ENCODE measurements around the gene DSCAML1. TPM values are rescaled to one million over a fixed set of nuclear protein-coding genes. Genes with fewer than 3 reads are reported as not detected.

DSCAML1 gene
- total RNA-seq, 6 experiments from 2014 or later: not detected

DNA sequence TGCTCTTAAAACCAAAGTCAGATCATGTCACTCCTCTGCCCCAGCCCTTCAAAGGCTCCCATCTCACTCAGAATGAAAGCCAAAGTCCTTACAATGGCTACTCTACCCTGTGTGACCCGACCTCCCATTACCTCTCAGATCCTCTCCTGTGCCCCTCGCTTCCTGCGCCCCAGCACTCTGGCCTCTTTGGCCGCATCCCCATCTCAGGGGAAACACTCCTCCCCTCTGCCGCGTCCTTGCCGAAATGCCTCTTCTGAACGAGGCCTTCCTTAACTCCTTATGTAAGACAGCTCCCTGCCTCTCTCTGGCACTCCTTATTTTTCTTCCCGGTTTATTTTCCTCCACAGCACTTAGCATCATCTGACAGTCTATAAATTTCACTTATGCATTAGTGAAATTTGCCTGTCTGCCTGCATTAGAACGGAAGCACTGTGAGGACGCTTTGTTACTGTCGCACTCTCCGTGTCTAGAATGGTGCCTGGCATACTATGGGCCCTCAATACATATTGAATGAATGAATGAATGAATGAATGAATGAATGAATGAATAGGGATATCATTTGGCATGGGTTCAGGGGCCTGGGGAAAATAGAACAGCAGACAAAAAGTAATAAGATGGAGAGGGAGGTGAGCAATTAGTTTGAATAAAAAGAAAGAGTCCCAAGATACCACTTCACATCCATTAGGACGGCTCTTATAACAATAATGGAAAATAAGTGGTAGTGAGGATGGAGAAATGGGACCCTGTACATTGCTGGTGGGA is 331.6 kb downstream of the DSCAML1 start:
- DNase-seq: no peak
- Mint-ChIP-seq H3K27ac (no peak overlapping the region), H3K27me3 (ENCODE audit: insufficient read depth) (peaks cover 42% of the 10 kb centered on the region), H3K9me3 (no peaks in the 10 kb centered on the region), H3K4me3 (no peak overlapping the region), H3K36me3 (ENCODE audit: low read depth) (no peaks in the 10 kb centered on the region), H3K4me1 (ENCODE audit: low read depth) (no peaks in the 10 kb centered on the region)
- TF ChIP-seq, protein P1, sequence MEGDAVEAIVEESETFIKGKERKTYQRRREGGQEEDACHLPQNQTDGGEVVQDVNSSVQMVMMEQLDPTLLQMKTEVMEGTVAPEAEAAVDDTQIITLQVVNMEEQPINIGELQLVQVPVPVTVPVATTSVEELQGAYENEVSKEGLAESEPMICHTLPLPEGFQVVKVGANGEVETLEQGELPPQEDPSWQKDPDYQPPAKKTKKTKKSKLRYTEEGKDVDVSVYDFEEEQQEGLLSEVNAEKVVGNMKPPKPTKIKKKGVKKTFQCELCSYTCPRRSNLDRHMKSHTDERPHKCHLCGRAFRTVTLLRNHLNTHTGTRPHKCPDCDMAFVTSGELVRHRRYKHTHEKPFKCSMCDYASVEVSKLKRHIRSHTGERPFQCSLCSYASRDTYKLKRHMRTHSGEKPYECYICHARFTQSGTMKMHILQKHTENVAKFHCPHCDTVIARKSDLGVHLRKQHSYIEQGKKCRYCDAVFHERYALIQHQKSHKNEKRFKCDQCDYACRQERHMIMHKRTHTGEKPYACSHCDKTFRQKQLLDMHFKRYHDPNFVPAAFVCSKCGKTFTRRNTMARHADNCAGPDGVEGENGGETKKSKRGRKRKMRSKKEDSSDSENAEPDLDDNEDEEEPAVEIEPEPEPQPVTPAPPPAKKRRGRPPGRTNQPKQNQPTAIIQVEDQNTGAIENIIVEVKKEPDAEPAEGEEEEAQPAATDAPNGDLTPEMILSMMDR (IDR thresholded peaks at IDR 0.05): no peak

DNA sequence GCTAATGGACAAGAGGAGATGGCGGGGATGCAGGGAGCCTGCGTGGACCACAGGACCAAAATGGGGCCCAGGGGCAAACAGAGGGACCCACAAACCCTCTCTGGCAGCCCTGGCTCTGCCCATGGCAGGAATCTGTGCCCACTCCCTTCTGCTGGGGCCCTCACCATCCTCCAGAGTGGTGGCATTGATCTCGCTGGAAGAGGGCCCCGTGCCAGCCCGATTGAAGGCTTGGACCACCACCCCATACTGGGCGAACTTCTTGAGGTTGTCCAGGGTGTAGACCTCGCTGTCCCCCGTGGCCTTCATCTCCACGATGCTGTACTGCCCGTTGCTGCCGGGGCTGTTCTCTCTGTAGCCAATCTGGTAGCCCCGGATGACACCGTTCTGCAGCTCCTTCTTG is 332.2 kb downstream of the DSCAML1 start:
- Mint-ChIP-seq H3K4me1 (ENCODE audit: low read depth) (no peaks in the 10 kb centered on the region), H3K36me3 (ENCODE audit: low read depth) (no peaks in the 10 kb centered on the region), H3K27me3 (ENCODE audit: insufficient read depth) (peaks cover 46% of the 10 kb centered on the region), H3K9me3 (no peaks in the 10 kb centered on the region), H3K4me3 (no peak overlapping the region), H3K27ac (no peak overlapping the region)
- DNase-seq: no peak
- TF ChIP-seq, protein P1 (IDR thresholded peaks at IDR 0.05): no peak

DNA sequence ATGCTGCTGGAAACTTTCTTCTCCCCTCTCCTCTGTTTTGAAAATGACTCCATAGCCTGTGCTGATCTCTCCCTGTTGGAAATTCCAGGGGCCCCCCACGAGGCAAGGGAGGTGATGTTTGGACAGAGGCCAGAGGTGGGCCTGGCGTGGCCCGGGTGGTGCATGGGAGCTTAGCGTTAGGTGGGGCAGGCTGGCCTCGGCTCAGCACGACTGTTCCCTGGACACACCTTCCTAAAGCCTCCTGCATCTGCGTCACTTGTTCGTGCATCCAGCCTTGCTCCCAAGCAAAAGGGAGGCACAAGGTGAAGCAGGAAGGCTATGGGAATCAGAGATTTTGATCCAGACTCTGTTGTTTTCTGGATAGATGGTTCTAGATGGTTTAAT is 334.2 kb downstream of the DSCAML1 start:
- Mint-ChIP-seq H3K4me1 (ENCODE audit: low read depth) (no peaks in the 10 kb centered on the region), H3K27me3 (ENCODE audit: insufficient read depth) (peaks cover 45% of the 10 kb centered on the region), H3K9me3 (no peaks in the 10 kb centered on the region), H3K36me3 (ENCODE audit: low read depth) (no peaks in the 10 kb centered on the region), H3K27ac (no peak overlapping the region), H3K4me3 (no peak overlapping the region)
- no peak for DNase-seq
- TF ChIP-seq, protein P1 (IDR thresholded peaks at IDR 0.05): no peak

DNA sequence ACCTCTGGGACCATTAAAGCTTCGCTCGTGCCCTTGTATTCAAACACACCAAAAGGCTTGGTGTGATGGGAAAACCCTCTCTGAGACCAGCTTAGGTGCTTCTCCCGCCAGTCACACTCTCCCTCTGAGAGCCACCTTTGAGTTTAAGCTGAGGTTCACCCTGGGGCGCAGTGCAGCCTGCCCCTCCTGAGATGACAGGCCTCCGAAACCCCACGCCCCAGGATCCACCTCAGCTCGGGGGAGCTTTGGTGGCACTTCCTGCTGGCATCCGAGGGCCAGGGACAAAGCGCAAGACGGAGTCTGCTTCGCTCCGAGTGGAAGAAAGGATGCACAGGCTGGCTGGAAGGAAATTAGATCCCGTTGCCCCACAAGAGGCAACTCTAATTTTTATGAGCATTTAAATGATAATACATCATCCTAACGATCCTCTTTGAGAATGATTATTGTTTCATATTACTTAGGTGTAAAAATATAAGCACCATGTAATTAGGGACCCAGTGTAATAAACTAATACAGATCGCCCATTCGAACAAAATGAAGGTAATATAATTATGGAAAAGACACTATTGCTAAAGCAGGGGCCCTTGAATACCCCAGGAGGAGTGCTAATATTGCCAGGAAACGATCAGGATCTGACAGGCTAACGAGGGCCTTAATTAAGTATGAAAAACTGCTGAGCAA is 334.7 kb downstream of the DSCAML1 start:
- Mint-ChIP-seq H3K27ac (no peak overlapping the region), H3K27me3 (ENCODE audit: insufficient read depth) (peaks cover 47% of the 10 kb centered on the region), H3K4me3 (no peak overlapping the region), H3K36me3 (ENCODE audit: low read depth) (no peaks in the 10 kb centered on the region), H3K4me1 (ENCODE audit: low read depth) (no peaks in the 10 kb centered on the region), H3K9me3 (no peaks in the 10 kb centered on the region)
- DNase-seq: no peak
- TF ChIP-seq, protein P1 (IDR thresholded peaks at IDR 0.05): no peak

DNA sequence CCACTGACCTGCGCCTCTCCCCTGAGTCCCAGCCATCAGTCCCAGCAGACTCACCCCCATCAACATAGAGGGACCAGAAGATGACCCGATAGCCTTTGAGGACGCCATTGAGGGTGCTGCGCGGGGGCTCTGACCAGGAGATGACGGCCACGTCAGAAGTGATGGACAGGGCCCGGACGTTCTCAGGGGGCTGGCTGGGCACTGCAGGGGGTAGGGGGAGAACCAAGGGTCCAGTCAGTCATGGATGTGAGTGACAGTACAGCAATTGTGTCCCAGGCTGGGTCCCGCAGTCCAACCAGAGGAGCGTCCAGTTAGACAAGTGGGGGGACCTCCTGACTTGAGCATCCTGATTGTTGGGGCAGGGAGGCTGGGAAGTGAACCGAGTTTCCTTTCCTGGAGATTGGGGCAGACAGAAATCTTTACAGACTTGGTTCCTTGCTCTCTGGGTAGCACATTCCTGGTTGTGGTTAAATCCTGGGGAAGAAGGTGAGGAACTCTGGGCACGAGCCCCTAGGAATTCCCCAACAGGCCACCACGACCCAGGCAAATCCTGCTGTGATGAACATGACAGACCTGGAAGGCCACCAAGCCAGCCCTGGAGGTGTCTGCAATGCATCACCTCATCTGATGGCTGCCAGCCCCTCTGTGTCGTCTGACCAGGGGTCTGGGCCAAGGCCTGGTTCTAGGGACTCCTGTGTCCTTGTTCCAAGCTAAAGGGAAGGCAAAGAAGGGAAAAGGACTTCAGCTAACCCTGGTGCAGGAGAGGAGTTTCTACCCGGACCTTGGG is 335.4 kb downstream of the DSCAML1 start:
- no peaks in the 10 kb centered on the region for H3K9me3 Mint-ChIP-seq

More for the DNA sequence above, 335.4 kb downstream of the DSCAML1 start:
- Mint-ChIP-seq H3K4me1 (ENCODE audit: low read depth) (no peaks in the 10 kb centered on the region), H3K27ac (no peak overlapping the region), H3K27me3 (ENCODE audit: insufficient read depth) (peaks cover 44% of the 10 kb centered on the region), H3K4me3 (no peak overlapping the region), H3K36me3 (ENCODE audit: low read depth) (no peaks in the 10 kb centered on the region)
- DNase-seq: no peak
- TF ChIP-seq, protein P1 (IDR thresholded peaks at IDR 0.05): no peak
